GM13976 (cell line): ENCODE measurements around the gene NLGN1.

ENCODE experiments used
- DNase-seq: peaks from one replicate; pipeline ENCODE4 v3.0.0; 2012; ENCODE audit warnings: low spot score
- in situ Hi-C: fragments of 300-500 bp; cut with MboI; formaldehyde crosslinking; loops from one replicate; pipeline ENCODE4 v1.12.0; 2022; ENCODE audit warnings: low sequenced_read_pairs, mixed read lengths, inconsistent platforms; ENCODE audit not compliant: unreplicated experiment
- TF ChIP-seq, protein P1 (sequence below): IDR thresholded peaks from 2 replicates; pipeline ENCODE4 v1.5.1; 2012; ENCODE audit warnings: borderline replicate concordance, mild to moderate bottlenecking; ENCODE audit not compliant: insufficient read depth; ENCODE audit errors: extremely low read depth, missing control alignments, control extremely low read depth

NLGN1 gene

DNA sequence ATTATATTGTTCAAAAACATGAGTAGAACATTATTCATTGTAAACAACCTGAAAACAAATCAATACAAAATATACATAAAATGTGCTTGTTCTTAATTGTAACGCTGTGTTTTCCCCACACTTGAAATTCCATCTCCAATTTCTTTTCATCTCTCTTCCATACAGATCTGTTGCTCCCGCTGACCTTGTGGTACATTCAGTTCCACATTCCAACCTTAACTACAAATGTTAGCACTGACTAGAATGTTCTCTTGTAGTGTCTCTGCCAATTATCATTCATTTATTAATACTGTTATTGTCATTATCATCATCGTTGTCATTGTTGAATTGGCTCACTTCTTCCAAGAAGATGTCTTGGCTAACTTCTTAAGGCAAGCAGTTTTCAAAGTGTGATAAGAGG lies 65.7 kb downstream of the NLGN1 start:
- no peak for DNase-seq
- TF ChIP-seq, protein P1, sequence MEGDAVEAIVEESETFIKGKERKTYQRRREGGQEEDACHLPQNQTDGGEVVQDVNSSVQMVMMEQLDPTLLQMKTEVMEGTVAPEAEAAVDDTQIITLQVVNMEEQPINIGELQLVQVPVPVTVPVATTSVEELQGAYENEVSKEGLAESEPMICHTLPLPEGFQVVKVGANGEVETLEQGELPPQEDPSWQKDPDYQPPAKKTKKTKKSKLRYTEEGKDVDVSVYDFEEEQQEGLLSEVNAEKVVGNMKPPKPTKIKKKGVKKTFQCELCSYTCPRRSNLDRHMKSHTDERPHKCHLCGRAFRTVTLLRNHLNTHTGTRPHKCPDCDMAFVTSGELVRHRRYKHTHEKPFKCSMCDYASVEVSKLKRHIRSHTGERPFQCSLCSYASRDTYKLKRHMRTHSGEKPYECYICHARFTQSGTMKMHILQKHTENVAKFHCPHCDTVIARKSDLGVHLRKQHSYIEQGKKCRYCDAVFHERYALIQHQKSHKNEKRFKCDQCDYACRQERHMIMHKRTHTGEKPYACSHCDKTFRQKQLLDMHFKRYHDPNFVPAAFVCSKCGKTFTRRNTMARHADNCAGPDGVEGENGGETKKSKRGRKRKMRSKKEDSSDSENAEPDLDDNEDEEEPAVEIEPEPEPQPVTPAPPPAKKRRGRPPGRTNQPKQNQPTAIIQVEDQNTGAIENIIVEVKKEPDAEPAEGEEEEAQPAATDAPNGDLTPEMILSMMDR, result no peak
- in situ Hi-C loops, result no loop called here

DNA sequence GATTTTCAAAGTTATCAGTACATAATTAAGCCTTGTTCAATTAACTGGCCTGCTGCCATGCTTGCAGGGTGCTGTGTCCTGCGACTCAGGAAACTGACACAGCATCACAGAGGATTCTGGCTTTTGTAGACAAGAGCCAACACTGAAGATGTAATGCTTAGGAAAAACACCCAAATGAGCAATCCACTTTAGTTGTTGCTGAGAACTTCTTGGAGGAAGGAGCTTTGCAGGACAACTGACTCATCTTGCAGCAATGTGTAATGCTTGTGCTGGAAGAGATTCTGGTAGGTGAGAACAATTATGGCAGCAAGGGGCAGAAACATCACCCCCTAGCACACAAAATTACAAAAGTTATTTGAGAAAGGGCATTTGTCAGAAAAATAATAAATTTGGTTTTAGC lies 67.6 kb downstream of the NLGN1 start:
- TF ChIP-seq, protein P1, result no peak
- no peak for DNase-seq
- in situ Hi-C loops, result no loop called here

DNA sequence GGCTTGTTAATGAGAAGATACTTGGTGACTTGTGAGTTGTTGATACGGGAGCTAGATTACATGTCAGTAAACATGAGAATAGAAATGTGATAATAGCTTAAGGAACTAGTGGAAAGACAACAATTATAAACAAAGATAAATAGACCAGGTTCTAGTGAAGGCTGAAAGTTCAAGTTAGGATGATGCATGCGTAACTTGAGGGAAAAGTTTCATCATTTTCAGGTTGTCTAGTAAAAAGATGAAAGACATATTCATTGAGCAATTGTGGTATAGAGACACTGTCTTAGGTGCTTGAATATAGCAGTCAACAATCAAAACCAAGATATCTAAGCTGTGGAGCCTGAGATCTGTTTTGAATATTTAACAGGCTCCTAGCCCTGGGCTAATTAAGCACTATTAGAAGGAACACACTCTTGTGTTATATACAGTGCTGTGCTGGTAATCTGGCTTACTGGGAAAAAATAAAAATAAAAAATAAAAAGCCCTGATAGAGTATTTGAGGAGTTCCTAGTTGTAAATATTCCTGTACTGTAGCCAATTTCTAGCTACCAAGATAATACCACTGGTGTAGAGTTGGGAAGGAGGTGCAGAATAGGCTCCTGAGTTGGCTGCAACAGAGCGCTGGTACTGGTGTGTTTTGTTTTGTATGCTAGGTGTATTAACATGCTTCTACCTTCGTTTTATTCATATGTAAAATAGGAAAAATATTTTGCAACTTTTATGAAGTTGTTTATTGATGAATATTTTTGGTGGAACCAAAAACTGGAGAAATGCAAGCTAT lies 68.5 kb downstream of the NLGN1 start:
- TF ChIP-seq, protein P1, result no peak
- DNase-seq, result no peak
- in situ Hi-C loops, result no loop called here

DNA sequence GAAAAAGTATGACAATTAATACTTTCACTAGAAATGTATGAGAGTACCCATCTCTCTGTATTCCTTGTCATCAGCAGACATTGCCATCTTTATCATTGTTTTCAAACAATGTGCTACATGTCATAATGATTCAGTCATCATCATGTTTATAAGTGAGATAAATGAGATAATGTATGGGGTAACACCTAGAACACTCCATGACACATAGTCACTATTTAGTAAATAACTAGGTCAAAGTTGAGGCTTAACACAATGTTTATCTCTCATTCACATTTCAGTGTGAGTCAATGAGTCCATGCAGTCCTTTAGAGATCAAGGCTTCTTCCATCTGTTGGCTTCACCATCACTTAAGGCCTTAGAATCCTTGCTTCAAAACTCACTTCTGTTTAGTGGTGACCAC lies 70.0 kb downstream of the NLGN1 start:
- in situ Hi-C loops, result no loop called here
- no peak for DNase-seq

DNA sequence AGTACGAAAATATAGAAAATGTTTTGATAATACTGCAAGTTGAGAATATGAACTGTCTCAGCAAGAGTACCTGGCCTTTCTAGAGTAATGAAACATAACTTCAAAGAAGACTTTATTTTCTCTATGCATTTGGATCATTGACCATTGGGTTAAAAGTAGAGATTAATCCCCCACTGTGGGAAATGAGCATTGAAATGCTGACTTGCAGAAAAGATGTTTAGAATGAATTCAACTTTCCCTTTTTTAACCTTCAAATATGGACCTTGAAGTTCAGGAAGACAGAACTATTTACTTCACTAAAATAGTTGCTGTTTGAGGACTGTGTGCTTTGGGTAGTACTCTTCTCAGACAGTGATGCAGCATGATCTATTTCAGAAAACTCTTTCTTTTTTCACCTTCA lies 75.7 kb downstream of the NLGN1 start:
- in situ Hi-C loops, result no loop called here
- TF ChIP-seq, protein P1, result no peak
- DNase-seq, result no peak

More for the DNA sequence above, 70.0 kb downstream of the NLGN1 start:
- TF ChIP-seq, protein P1, result no peak

DNA sequence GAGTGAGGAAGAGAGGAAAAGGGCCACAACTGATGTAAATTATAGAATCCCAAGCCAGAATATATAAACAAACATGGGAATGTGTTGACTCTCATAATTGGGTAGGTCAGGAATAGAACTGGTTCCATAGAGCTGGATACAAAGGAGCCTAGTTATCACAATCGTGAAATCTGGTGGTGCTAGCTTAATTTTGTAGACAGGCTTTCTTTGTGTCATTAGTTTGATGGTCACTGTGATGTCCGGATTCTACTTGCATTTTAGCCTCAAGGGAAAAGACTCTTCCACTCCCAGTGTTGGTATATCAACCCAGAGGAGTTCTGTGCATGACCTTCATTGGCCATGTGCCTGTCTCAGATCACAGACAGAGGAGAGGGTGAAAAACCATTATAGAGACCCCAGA lies 81.8 kb downstream of the NLGN1 start:
- in situ Hi-C loops, result no loop called here

More for the DNA sequence above, 81.8 kb downstream of the NLGN1 start:
- DNase-seq, result no peak
- TF ChIP-seq, protein P1, result no peak
